Endothelial cell (in vitro differentiated cells): ENCODE data around the gene INHBE. TPM values are rescaled to one million over a fixed set of nuclear protein-coding genes. Genes with fewer than 3 reads are reported as not detected.

Experiments
- DNase-seq: peaks from one replicate; pipeline ENCODE4 v3.0.0; 2021; ENCODE audit warnings: low spot score
- H3K27ac Mint-ChIP-seq: one replicate; pipeline ENCODE4 v1.8.0; 2021; ENCODE audit warnings: mixed read lengths, inconsistent platforms; ENCODE audit not compliant: unreplicated experiment
- H3K27me3 Mint-ChIP-seq: one replicate; pipeline ENCODE4 v1.8.0; 2021; ENCODE audit warnings: mild to moderate bottlenecking, moderate library complexity, mixed read lengths, inconsistent platforms; ENCODE audit not compliant: unreplicated experiment
- H3K36me3 Mint-ChIP-seq: one replicate; pipeline ENCODE4 v1.8.0; 2021; ENCODE audit warnings: mild to moderate bottlenecking, low read depth, mixed read lengths, inconsistent platforms; ENCODE audit not compliant: unreplicated experiment
- H3K4me1 Mint-ChIP-seq: one replicate; pipeline ENCODE4 v1.8.0; 2021; ENCODE audit warnings: mild to moderate bottlenecking, mixed read lengths, inconsistent platforms; ENCODE audit not compliant: unreplicated experiment
- H3K4me3 Mint-ChIP-seq: one replicate; pipeline ENCODE4 v1.8.0; 2021; ENCODE audit warnings: mild to moderate bottlenecking, mixed read lengths, inconsistent platforms; ENCODE audit not compliant: unreplicated experiment
- H3K9me3 Mint-ChIP-seq: one replicate; pipeline ENCODE4 v1.8.0; 2021; ENCODE audit warnings: mixed read lengths, inconsistent platforms; ENCODE audit not compliant: unreplicated experiment
- CTCF ChIP-seq: fragments of 200-600 bp; sonication (generic); IDR thresholded peaks from one replicate; pipeline ENCODE4 v1.5.0; 2021; ENCODE audit warnings: antibody characterized with exemption; ENCODE audit not compliant: unreplicated experiment
- total RNA-seq: library from RNA; stranded (reverse); fragmentation: NEBNext Ultra II Directional; extraction: Animal tissue kit (Norgen Biotek cat#: 25700); gene quantifications from one replicate; pipeline ENCODE4 v1.2.1, GENCODE V29; 2021; ENCODE audit not compliant: unreplicated experiment

INHBE gene
- total RNA-seq, 1 donor from 2014 or later, result not detected

GRCh38 chr12:57458665-57459054, 3.6 kb downstream of the INHBE start:
- H3K36me3 Mint-ChIP-seq, result peaks cover 4% of the 10 kb centered on the region
- H3K4me3 Mint-ChIP-seq, result peak overlapping the region; percentile 96
- peak overlapping the region; percentile 91 for H3K27ac Mint-ChIP-seq
- DNase-seq, result no peak
- peaks cover 22% of the 10 kb centered on the region for H3K27me3 Mint-ChIP-seq
- TF ChIP-seq CTCF, result no peak
- H3K4me1 Mint-ChIP-seq, result peaks cover 17% of the 10 kb centered on the region
- no peaks in the 10 kb centered on the region for H3K9me3 Mint-ChIP-seq

GRCh38 chr12:57459055-57459749, 4.1 kb downstream of the INHBE start:
- Mint-ChIP-seq H3K27me3 (peaks cover 25% of the 10 kb centered on the region), H3K4me3 (peak overlapping the region; percentile 96)

GRCh38 chr12:57459750-57460467, 4.8 kb downstream of the INHBE start, which contains the start of gene GLI1:
Gene GLI1 (plus strand): TSS chr12:57459785. CDS start chr12:57463692, 3,907 bp downstream.
- peaks cover 31% of the 10 kb centered on the region for H3K27me3 Mint-ChIP-seq
- peak within 1 kb of the TSS; percentile 91 for H3K27ac Mint-ChIP-seq
- peaks cover 19% of the 10 kb centered on the region for H3K4me1 Mint-ChIP-seq
- no peaks in the 10 kb centered on the region for H3K9me3 Mint-ChIP-seq
- no peak for TF ChIP-seq CTCF
- H3K36me3 Mint-ChIP-seq, result peaks cover 4% of the 10 kb centered on the region
- peak within 1 kb of the TSS; percentile 96 for H3K4me3 Mint-ChIP-seq
- no peak for DNase-seq

More at GRCh38 chr12:57459055-57459749, 4.1 kb downstream of the INHBE start:
- Mint-ChIP-seq H3K9me3 (no peaks in the 10 kb centered on the region), H3K36me3 (peaks cover 4% of the 10 kb centered on the region), H3K4me1 (peaks cover 17% of the 10 kb centered on the region), H3K27ac (peak overlapping the region; percentile 91)
- TF ChIP-seq CTCF, result peak; percentile 90
- DNase-seq, result peak; percentile 96

- no peaks in the 10 kb centered on the region for H3K9me3 Mint-ChIP-seq
- H3K27me3 Mint-ChIP-seq, result peaks cover 31% of the 10 kb centered on the region
- no peak overlapping the region for H3K27ac Mint-ChIP-seq
- peak overlapping the region; percentile 82 for H3K4me3 Mint-ChIP-seq
- peaks cover 4% of the 10 kb centered on the region for H3K36me3 Mint-ChIP-seq
- peaks cover 22% of the 10 kb centered on the region for H3K4me1 Mint-ChIP-seq
- DNase-seq, result no peak
- TF ChIP-seq CTCF, result no peak
These were observed 5.3 kb downstream of the INHBE start for GRCh38 chr12:57460468-57460784.

GRCh38 chr12:57460841-57461275, 5.8 kb downstream of the INHBE start:
- H3K27me3 Mint-ChIP-seq, result peaks cover 31% of the 10 kb centered on the region
- H3K9me3 Mint-ChIP-seq, result no peaks in the 10 kb centered on the region
- DNase-seq, result peak; percentile 61
- no peak overlapping the region for H3K27ac Mint-ChIP-seq
- peak overlapping the region; percentile 69 for H3K4me3 Mint-ChIP-seq
- peaks cover 26% of the 10 kb centered on the region for H3K4me1 Mint-ChIP-seq
- TF ChIP-seq CTCF, result no peak
- H3K36me3 Mint-ChIP-seq, result peaks cover 4% of the 10 kb centered on the region
